Measurements from ENCODE around the gene UNC79.
"Not testable (repeated sequence)": the region's sequence is repeated elsewhere in the genome, so short reads cannot be mapped to it uniquely, and the experiment has no call there.

Gene UNC79

GRCh38 chr14:93430315-93431035 is at the start of gene UNC79:
UNC79 (plus strand) TSS chr14:93430939; CDS start chr14:93431030, 91 bp downstream.
- H3K27ac Mint-ChIP-seq: no peak within 1 kb of the TSS
- peaks cover 49% of the 10 kb centered on the region for H3K27me3 Mint-ChIP-seq
- DNase-seq (no peak), ATAC-seq (no peak)
- H3K4me1 Mint-ChIP-seq: no peaks in the 10 kb centered on the region
- peaks cover 12 to 17% of the 10 kb centered on the region in 2 donors for H3K9me3 Mint-ChIP-seq
- no peak within 1 kb of the TSS for H3K4me3 Mint-ChIP-seq

- Mint-ChIP-seq H3K27ac (no peak overlapping the region), H3K4me3 (no peak overlapping the region), H3K27me3 (peaks cover 24% of the 10 kb centered on the region), H3K4me1 (no peaks in the 10 kb centered on the region), H3K9me3 (peaks cover 0 to 15% of the 10 kb centered on the region in 2 donors)
- DNase-seq (no peak), ATAC-seq (no peak)
Observed at GRCh38 chr14:93381644-93382043, 49.1 kb upstream of the UNC79 start.

- H3K4me3 Mint-ChIP-seq, ATAC-seq, DNase-seq, H3K4me1 Mint-ChIP-seq, H3K27ac Mint-ChIP-seq: not testable (repeated sequence)
- H3K9me3 Mint-ChIP-seq: peaks cover 0 to 15% of the 10 kb centered on the region in 2 donors
- H3K27me3 Mint-ChIP-seq: peaks cover 40% of the 10 kb centered on the region
Observed at GRCh38 chr14:93384256-93384655, 46.5 kb upstream of the UNC79 start.

GRCh38 chr14:93395231-93395630 is 35.5 kb upstream of the UNC79 start:
- no peaks in the 10 kb centered on the region for H3K4me1 Mint-ChIP-seq
- H3K27me3 Mint-ChIP-seq: peaks cover 32% of the 10 kb centered on the region
- DNase-seq (no peak), ATAC-seq (no peak)
- peak overlapping the region in 1 of 2 donors; percentile 38 for H3K27ac Mint-ChIP-seq
- H3K9me3 Mint-ChIP-seq: peaks cover 15 to 23% of the 10 kb centered on the region in 2 donors
- no peak overlapping the region for H3K4me3 Mint-ChIP-seq

GRCh38 chr14:93396456-93396855 is 34.3 kb upstream of the UNC79 start:
- peaks cover 15 to 23% of the 10 kb centered on the region in 2 donors for H3K9me3 Mint-ChIP-seq
- no peak overlapping the region for H3K4me3 Mint-ChIP-seq
- no peak for DNase-seq
- no peak for ATAC-seq
- H3K27ac Mint-ChIP-seq: no peak overlapping the region
- peaks cover 36% of the 10 kb centered on the region for H3K27me3 Mint-ChIP-seq
- no peaks in the 10 kb centered on the region for H3K4me1 Mint-ChIP-seq

- H3K27me3 Mint-ChIP-seq: peaks cover 41% of the 10 kb centered on the region
Observed at GRCh38 chr14:93398491-93398890, 32.2 kb upstream of the UNC79 start.

GRCh38 chr14:93402951-93403350 is 27.8 kb upstream of the UNC79 start:
- H3K27ac Mint-ChIP-seq: no peak overlapping the region
- H3K27me3 Mint-ChIP-seq: peaks cover 32% of the 10 kb centered on the region
- no peak overlapping the region for H3K4me3 Mint-ChIP-seq

More at GRCh38 chr14:93398491-93398890, 32.2 kb upstream of the UNC79 start:
- ATAC-seq (no peak), DNase-seq (no peak)
- Mint-ChIP-seq H3K4me3 (no peak overlapping the region), H3K27ac (no peak overlapping the region), H3K9me3 (peaks cover 15 to 23% of the 10 kb centered on the region in 2 donors), H3K4me1 (no peaks in the 10 kb centered on the region)

GRCh38 chr14:93410021-93410420 is 20.7 kb upstream of the UNC79 start:
- Mint-ChIP-seq H3K27me3 (peaks cover 8% of the 10 kb centered on the region), H3K9me3 (peaks cover 0 to 26% of the 10 kb centered on the region in 2 donors), H3K27ac (no peak overlapping the region), H3K4me1 (no peaks in the 10 kb centered on the region), H3K4me3 (no peak overlapping the region)
- DNase-seq (no peak), ATAC-seq (no peak)

More at GRCh38 chr14:93402951-93403350, 27.8 kb upstream of the UNC79 start:
- no peak for DNase-seq
- Mint-ChIP-seq H3K4me1 (no peaks in the 10 kb centered on the region), H3K9me3 (peaks cover 6 to 7% of the 10 kb centered on the region in 2 donors)
- ATAC-seq: no peak

GRCh38 chr14:93410893-93411292 is 19.8 kb upstream of the UNC79 start:
- no peak for ATAC-seq
- peaks cover 8% of the 10 kb centered on the region for H3K27me3 Mint-ChIP-seq
- no peaks in the 10 kb centered on the region for H3K4me1 Mint-ChIP-seq
- H3K4me3 Mint-ChIP-seq: no peak overlapping the region
- DNase-seq: no peak
- peaks cover 0 to 26% of the 10 kb centered on the region in 2 donors for H3K9me3 Mint-ChIP-seq
- no peak overlapping the region for H3K27ac Mint-ChIP-seq

GRCh38 chr14:93425136-93425535 is 5.6 kb upstream of the UNC79 start:
- not testable (repeated sequence) for DNase-seq, ATAC-seq, H3K27ac Mint-ChIP-seq, H3K4me3 Mint-ChIP-seq, H3K4me1 Mint-ChIP-seq
- H3K27me3 Mint-ChIP-seq: peaks cover 11% of the 10 kb centered on the region
- H3K9me3 Mint-ChIP-seq: peaks cover 28 to 33% of the 10 kb centered on the region in 2 donors

GRCh38 chr14:93426750-93427149 is 4.0 kb upstream of the UNC79 start:
- Mint-ChIP-seq H3K4me3 (no peak overlapping the region), H3K4me1 (no peaks in the 10 kb centered on the region), H3K27me3 (peaks cover 27% of the 10 kb centered on the region), H3K9me3 (peaks cover 29 to 33% of the 10 kb centered on the region in 2 donors), H3K27ac (no peak overlapping the region)
- ATAC-seq (no peak), DNase-seq (no peak)

- DNase-seq (no peak), ATAC-seq (no peak)
- peaks cover 56% of the 10 kb centered on the region for H3K27me3 Mint-ChIP-seq
- no peak overlapping the region for H3K27ac Mint-ChIP-seq
- H3K4me1 Mint-ChIP-seq: no peaks in the 10 kb centered on the region
- peaks cover 10 to 17% of the 10 kb centered on the region in 2 donors for H3K9me3 Mint-ChIP-seq
- H3K4me3 Mint-ChIP-seq: no peak overlapping the region
Observed at GRCh38 chr14:93431036-93431670, 414 bp downstream of the UNC79 start.

GRCh38 chr14:93454224-93454623 is 23.5 kb downstream of the UNC79 start:
- DNase-seq (no peak), ATAC-seq (no peak)
- peaks cover 0 to 11% of the 10 kb centered on the region in 2 donors for H3K9me3 Mint-ChIP-seq
- no peak overlapping the region for H3K4me3 Mint-ChIP-seq
- no peak overlapping the region for H3K27ac Mint-ChIP-seq
- peaks cover 65% of the 10 kb centered on the region for H3K27me3 Mint-ChIP-seq
- no peaks in the 10 kb centered on the region for H3K4me1 Mint-ChIP-seq

GRCh38 chr14:93456356-93456755 is 25.6 kb downstream of the UNC79 start:
- H3K27ac Mint-ChIP-seq: no peak overlapping the region

GRCh38 chr14:93458234-93458633 is 27.5 kb downstream of the UNC79 start:
- H3K9me3 Mint-ChIP-seq: peaks cover 0 to 11% of the 10 kb centered on the region in 2 donors
- ATAC-seq: no peak
- H3K27ac Mint-ChIP-seq: no peak overlapping the region
- no peaks in the 10 kb centered on the region for H3K4me1 Mint-ChIP-seq
- peaks cover 54% of the 10 kb centered on the region for H3K27me3 Mint-ChIP-seq
- no peak for DNase-seq
- no peak overlapping the region for H3K4me3 Mint-ChIP-seq

More at GRCh38 chr14:93456356-93456755, 25.6 kb downstream of the UNC79 start:
- ATAC-seq: no peak
- no peak for DNase-seq
- Mint-ChIP-seq H3K4me1 (no peaks in the 10 kb centered on the region), H3K27me3 (peaks cover 45% of the 10 kb centered on the region), H3K4me3 (no peak overlapping the region), H3K9me3 (peaks cover 0 to 11% of the 10 kb centered on the region in 2 donors)

- Mint-ChIP-seq H3K4me1 (no peaks in the 10 kb centered on the region), H3K4me3 (no peak overlapping the region), H3K27ac (no peak overlapping the region), H3K27me3 (peaks cover 33% of the 10 kb centered on the region), H3K9me3 (no peaks in the 10 kb centered on the region)
- DNase-seq (no peak), ATAC-seq (no peak)
Observed at GRCh38 chr14:93462479-93462878, 31.7 kb downstream of the UNC79 start.
